Measurements from ENCODE around the gene TNNI3.

The TNNI3 gene

DNA sequence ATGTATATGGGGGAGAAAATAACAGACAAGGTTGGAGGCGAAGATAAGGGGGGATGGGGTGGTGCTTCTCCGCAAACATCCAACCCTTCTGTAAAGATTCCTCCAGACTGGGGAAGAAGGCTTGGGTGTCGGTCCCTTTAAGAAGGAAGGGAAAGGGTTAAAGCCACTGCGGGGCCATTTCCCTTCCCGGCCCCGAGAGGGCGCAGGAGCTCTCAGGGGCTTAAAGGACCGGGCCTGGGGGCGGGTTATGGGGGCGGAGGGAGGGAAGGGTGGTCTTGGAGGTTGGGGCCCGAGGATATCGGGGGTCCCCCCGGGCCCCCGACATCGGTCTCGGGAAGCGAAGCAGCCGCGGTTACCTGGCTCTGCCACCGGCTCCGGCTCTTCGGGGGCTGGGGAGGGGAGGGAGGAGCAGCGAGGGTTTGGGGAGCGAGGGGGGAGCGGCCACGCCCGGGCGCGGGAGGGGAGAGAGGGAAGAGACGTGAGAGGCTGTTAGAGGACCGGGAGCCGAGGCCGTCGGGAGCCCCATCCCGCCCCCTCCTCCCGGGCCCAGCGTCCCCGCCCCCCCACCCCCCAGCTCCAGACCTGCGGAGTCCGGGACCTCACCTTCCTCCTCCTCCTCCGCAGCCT is 11.3 kb downstream of the TNNI3 start:
- DNase-seq: no peak

DNA sequence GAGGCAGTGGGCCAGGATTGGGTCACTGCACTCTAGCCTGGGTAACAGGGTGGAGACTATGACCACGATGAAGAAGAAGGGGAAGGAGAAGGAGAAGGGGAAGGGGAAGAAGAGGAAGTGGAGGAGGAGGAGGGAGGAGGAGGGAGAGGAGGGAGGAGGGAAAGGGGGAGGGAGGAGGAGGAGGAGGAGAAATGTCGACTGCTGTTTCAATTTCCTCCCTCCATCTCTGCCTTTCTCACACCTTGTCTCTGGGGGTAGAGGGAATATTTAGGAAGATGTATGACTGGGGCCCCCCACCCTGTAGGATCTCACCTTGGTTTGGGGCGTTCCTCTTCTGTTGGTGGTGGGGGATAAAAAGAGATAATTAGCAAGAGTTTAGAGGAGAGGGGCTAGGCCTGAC is 12.3 kb downstream of the TNNI3 start:
- no peak for DNase-seq

DNA sequence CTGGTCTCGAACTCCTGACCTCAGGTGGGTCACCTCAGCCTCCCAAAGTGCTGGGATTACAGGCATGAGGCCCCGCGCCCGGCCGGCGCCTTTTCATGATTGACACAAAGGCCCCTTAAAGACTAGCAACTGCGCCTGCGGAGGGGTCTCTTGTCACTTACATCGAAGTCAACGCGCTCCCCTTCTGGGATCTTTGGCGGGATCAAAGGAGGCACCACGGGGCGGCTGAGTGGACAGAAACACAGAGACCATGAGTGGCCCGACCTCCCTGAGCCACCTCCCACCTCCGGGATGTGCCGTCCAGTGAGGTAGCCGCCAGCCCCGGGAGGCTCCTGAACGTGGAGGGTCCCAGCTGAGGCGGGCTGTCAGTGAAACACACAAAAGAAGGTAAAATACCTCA is 15.8 kb downstream of the TNNI3 start:
- DNase-seq: no peak

DNA sequence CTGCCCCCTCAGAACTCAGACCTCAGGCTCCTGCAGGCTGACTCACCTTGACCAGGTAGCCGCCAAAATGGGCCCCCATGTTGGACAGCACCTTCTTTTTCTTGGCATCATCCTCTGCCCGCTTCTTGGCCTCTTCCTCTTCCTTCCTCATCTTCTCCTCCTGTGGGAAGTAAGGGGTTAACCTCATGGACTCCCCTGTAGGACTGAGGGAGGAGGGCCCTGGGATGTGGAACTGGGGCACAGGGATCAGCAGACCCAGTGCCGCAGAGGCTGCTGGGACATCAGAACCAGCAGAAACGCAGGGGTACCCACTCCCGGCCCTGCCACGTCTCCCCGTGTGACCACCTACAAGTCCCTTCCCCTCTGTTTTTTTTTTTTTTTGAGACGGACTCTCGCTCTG is 19.6 kb downstream of the TNNI3 start:
- no peak for DNase-seq

DNA sequence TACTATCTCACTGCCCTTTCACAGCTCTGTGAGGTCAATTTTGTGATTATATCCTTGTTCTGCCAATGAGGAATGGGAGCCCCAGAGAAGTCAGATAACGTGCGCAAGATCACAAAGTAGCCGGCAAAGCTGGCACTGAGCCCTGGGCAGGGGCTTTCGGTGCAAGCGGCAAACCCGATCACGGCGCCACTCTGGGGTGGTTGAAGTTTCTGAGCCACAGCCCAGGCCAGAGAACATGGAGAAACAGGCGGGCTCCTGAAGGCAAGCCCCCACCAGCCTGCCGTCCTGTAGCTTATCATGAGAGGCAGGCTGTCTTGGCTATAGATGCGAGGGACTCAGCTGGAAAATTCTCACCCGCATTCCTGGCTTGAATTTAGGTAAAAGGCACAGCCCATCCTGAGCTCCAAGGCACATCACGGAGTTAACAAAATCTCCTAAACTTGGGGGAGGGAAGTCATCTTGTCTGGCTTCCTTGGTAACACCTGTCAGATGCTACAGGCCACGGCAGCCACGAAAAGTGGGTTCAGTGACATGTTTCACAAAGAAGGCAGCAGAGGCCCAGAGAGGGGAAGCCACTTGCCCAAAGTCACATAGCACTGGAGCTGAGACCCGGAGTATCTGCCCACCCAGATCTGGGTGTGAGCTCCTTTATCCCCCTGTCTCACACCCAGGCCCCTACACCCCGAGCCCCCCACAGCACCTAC is 21.0 kb downstream of the TNNI3 start:
- DNase-seq: no peak

DNA sequence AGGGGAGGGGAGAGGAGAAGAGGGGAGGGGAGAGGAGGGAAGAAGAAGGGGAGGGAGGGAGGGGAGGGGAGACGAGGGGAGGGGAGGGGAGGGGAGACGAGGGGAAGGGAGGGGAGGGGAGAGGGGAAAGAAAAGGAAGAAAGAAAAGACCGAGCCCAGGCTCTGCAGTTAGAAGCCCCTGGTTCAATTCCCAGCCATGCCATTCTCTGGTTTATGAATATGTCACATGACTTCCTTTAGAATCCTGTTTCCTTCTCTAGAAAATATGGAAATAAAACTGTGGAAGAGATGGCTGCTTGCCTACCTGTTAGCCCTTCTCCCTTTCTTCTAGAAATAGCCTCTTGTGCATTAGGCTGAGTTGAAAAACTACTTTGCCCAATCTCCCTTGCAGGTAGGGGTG is 22.8 kb downstream of the TNNI3 start:
- no peak for DNase-seq

DNA sequence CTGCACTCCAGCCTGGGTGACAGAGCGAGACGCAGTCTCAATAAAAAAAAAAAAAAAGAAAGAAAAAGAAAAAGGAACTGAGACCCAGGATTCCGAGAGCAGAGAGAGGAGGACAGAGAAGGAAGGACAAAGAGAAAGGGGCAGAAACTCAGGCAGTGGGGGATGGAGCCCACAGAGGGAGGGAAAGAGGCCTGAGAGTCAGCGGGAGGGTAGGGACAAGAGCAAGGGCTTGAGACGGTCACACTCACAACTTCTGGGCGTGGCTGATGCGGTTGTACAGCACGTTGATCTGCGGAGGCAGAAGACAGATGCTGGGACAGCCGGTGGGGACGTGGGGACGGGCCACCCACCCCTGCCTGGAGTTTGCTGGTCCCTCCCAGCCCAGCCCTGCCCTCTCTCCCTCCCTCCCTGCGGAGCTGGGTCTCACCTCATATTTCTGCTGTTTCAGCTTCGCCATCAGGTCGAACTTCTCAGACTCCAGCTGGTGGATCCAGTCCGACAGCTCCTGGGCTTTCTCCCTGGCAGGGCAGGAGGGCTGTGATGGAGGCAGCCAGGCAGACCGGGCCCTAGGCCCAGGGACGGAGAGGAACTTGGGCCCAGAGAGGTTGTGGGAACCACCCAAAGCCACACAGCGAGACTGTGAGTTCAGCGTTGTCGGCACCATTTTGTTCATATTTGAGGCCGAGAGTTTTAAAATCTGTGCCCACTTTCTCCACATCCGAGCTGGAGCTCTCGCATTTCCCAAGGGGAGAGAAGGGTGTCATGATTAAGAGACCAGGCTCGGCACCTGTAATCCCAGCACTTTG is 23.7 kb downstream of the TNNI3 start:
- no peak for DNase-seq

DNA sequence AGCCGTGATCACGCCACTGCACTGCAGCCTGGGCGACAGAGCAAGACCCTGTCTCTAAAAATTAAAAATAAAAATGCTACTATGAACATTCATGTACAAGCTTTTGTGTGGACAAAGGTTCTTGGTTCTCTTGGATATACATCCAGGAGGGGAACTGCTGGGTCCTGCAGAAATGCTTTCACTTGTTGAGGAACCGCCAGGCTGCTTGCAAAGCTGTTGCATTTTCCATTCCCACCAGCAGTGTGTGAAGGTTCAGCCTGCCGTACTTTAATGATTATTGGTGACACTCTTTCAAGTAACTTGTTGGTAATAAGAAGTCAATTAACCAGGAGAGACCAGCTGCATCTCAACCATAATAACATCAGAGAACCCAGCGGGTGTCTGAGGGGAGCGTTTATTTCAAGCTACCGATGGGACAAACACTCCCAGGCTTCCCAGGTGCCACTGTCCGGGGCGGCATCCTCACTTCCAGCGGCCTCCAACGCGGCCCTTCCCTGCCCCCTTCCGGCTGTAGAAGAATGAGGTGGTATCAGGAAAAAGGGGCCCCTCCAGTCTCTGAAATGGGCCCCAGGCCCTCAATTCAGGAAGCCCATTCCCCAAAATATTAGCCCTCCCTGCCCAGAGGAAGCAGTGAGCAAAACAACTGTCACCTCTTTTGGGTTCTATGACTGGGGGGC is 24.9 kb downstream of the TNNI3 start:
- no peak for DNase-seq

DNA sequence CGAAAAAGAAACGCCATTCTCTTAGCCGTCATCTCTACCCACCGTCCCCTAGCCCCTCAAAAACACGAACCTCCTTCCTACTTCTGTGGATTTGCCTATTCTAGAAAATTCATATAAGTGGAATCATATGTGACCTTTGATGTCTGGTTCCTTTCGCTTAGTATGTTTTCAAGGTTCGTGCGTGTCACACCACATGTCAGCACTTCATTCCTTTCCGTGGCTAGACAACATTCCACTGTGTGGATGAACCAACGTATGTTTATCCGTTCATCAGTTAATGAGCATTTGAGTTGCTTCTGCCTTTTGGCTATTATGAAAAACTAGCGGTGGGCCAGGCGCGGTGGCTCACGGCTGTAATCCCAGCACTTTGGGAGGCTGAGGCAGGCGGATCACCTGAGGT is 26.1 kb downstream of the TNNI3 start:
- no peak for DNase-seq

DNA sequence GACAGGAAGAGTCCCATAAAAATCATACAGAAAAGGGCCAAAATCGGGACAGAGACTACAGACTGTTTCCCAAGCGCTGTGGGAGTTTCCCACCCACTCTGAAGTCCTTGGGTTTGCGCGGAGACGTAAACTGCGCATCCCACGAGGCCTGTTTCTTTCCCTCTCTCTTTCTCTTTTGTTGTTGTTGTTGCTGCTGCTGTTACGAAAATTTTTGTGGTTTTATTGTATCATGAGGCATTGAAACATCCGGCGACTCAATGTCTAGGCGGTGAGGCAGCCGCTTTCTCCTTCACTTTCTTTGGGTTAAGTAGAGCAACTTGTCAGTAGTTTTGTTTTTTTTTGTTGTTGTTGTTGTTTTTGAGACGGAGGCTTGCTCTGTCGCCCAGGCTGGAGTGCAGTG is 38.5 kb downstream of the TNNI3 start:
- no peak for DNase-seq

DNA sequence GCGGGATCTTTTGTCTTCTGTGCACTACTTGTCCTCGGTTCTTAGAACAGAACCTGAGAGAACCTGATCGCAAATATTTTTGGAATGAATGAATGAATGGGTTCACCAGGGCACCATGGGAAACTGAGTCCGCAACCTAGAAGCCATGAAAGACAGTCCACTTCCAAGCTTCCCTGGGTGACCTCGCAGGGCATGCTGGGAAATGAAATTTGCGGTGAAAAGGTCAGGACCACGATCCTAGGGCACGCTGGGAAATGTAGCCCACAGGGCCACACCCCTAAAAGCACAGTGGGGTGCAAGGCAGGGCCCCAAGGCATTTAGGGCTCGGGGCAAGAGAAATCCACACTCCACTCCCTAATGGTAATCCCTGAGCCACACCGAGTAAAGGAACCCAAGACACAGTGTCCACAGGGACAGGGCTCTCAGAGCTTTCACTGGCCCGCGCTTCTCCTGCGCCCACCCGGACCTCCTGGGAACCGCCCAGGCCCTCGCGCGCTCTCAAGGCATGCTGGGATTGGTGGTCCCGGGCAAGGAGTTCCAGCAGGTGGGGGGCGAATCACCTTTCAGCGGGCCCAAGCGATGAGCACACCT is 39.0 kb downstream of the TNNI3 start:
- peak; percentile 68 for DNase-seq

DNA sequence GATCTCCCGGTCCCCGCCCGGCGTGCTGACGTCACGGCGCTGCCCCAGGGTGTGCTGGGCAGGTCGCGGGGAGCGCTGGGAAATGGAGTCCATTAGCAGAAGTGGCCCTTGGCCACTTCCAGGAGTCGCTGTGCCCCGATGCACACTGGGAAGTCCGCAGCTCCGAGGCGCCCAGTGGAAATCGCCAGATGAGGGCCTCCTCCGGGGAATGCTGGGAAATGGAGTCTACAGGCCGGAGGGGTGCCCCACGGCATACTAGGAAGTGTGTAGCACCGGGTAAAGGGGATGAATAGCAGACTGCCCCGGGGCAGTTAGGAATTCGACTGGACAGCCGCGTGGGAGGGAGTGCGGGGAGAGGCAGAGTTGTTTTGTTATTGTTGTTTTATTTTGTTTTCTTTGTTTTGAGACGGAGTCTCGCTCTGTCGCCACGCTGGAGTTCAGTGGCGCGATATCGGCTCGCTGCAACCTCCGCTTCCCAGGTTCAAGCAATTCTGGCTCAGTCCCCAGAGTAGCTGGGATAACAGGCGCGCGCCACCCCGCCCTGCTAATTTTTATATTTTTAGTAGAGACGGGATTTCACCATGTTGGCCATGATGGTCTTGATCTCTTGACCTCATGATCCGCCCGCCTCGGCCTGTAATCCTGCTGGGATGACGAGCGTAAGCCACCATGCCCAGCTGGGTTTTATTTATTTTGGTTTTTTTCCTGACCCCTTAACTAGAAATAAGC is 39.7 kb downstream of the TNNI3 start:
- peak; percentile 99 for DNase-seq

DNA sequence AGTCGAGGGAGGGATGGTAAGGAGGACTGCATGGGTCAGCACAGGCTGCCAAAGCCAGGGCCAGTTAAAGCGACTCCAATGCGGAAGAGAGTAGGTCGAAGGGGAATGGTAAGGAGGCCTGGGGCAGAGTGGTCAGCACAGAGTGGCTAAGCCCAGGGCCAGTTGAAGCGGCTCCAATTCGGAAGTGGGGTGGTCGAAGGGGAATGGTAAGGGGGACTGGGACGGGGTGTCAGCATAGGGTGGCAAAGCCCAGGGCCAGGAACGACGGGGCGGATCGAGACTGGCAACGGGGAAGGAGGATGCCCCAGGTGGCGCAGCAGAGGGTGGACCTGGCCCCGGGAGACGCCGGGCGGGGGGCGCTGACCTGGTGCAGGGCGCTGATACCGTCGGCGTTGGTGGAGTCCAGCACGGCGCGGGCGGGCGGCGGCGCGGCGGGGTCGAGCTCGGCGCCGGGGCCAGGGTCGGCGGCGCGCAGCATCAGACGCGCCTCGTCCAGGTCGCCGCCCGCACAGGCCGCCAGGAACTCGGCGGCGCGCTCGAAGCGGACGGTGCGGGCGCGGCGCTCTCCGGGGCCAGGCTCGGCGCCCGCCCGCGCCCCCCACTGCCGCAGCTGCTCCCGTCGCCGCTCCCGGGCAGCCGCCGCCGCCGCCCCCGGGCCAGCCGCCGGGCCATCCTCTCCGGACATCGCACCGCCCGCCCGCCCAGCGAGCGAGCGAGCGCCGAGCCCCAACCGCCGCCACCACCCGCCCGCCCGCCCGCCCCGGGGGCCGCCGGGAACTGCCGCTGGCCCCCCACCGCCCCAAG is 40.5 kb downstream of the TNNI3 start, which contains the start of gene PPP1R12C:
PPP1R12C (minus strand) TSS at position 779 of the 804 bp plus-strand sequence; CDS start at position 685, 94 bp downstream.
- peak; percentile 72 for DNase-seq

DNA sequence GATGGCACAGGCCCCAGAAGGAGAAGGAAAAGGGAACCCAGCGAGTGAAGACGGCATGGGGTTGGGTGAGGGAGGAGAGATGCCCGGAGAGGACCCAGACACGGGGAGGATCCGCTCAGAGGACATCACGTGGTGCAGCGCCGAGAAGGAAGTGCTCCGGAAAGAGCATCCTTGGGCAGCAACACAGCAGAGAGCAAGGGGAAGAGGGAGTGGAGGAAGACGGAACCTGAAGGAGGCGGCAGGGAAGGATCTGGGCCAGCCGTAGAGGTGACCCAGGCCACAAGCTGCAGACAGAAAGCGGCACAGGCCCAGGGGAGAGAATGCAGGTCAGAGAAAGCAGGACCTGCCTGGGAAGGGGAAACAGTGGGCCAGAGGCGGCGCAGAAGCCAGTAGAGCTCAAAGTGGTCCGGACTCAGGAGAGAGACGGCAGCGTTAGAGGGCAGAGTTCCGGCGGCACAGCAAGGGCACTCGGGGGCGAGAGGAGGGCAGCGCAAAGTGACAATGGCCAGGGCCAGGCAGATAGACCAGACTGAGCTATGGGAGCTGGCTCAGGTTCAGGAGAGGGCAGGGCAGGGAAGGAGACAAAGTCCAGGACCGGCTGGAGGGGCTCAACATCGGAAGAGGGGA is 41.2 kb downstream of the TNNI3 start:
- peak; percentile 86 for DNase-seq

DNA sequence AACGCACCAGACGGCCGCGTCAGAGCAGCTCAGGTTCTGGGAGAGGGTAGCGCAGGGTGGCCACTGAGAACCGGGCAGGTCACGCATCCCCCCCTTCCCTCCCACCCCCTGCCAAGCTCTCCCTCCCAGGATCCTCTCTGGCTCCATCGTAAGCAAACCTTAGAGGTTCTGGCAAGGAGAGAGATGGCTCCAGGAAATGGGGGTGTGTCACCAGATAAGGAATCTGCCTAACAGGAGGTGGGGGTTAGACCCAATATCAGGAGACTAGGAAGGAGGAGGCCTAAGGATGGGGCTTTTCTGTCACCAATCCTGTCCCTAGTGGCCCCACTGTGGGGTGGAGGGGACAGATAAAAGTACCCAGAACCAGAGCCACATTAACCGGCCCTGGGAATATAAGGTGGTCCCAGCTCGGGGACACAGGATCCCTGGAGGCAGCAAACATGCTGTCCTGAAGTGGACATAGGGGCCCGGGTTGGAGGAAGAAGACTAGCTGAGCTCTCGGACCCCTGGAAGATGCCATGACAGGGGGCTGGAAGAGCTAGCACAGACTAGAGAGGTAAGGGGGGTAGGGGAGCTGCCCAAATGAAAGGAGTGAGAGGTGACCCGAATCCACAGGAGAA is 42.0 kb downstream of the TNNI3 start:
- DNase-seq: no peak

DNA sequence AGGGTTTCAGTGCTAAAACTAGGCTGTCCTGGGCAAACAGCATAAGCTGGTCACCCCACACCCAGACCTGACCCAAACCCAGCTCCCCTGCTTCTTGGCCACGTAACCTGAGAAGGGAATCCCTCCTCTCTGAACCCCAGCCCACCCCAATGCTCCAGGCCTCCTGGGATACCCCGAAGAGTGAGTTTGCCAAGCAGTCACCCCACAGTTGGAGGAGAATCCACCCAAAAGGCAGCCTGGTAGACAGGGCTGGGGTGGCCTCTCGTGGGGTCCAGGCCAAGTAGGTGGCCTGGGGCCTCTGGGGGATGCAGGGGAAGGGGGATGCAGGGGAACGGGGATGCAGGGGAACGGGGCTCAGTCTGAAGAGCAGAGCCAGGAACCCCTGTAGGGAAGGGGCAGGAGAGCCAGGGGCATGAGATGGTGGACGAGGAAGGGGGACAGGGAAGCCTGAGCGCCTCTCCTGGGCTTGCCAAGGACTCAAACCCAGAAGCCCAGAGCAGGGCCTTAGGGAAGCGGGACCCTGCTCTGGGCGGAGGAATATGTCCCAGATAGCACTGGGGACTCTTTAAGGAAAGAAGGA is 42.9 kb downstream of the TNNI3 start:
- DNase-seq: no peak

DNA sequence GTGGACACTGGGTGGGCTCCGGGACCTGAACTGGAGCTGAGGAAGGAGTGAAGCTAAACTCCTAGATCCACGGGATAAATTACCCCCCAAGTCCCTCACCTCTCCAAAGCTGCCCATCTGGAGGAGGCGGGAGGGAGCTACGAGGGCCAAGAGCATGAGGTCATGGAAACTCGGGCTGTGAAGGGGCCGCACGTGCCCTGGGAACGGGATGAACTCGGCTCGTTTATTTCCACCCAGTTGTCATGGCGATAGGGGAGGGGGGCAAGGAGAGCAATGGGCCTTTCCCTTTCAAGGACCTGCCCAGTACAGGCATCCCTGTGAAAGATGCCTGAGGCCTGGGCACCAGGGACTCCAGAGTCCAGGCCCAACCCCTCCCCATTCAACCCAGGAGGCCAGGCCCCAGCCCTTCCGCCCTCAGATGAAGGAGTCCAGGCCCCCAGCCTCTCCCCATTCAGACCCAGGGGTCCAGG is 43.9 kb downstream of the TNNI3 start:
- no peak for DNase-seq

DNA sequence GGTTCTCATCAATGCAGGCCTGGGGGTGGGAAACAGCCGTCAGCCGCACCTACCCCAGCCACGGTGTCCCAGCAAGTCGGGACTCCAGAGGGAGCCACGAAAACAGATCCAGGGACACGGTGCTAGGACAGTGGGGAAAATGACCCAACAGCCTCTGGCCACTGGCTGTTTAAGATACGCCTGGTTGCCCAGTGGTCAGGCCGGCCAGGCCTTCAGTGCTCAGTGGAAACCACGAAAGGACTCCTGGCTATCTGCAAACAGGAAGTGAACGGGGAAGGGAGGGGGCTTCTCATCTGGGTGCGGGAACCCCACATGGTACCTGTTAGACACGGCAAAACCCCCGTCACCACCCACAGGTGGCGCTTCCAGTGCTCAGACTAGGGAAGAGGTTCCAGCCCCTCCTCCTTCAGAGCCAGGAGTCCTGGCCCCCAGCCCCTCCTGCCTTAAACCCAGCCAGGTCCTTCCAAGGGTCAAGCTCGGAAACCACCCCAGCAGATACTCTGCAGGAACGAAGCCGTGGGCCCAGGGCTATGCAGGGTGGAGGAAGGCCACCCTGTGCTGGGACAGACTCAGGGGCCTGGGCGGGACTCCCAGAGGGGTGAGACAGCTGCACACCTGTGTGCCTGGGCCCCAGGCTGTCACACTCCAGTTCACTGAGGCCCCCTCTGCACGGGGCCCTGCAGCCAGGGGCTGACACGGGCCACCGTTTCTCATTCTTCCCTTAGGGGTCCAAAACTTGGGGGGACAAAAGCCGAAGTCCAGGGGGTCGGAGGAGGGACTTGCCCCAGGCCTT is 44.6 kb downstream of the TNNI3 start:
- DNase-seq: no peak

DNA sequence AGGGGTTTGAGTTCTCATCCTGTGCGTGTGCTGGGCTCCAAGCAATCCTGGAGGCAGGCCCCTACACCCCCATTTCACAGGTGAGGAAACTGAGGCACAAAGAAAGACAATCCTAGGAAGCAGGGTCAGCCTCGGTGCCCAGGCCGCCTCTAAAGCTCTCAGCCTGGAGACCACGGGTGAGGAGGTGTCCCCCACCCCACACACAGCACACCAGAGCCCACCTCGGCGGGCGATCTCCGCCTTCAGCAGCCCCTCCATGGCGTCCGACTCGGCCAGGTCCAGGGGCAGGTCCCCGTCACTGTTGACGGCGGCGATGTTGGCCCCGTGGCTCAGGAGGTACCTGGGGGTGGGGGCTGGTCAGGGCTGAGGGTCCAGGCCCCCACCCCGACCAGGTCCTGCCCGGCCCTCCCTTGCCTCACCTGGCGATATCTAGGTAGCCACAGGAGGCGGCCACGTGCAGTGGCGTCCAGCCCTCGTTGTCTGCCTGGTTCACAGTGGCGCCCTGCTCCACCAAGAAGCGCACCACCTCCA is 45.2 kb downstream of the TNNI3 start:
- no peak for DNase-seq
